HepG2 (cell line): ENCODE data around the gene CCNB1. TPM values are rescaled to one million over a fixed set of nuclear protein-coding genes. Genes with fewer than 3 reads are reported as not detected.
"Not testable (repeated sequence)": the region's sequence is repeated elsewhere in the genome, so short reads cannot be mapped to it uniquely, and the experiment has no call there.

ENCODE experiments used
- ATAC-seq: fragments of 200-7000 bp; cut with Tn5 transposase; 3 replicates; pipeline ENCODE4 v1.9.1; 2020; ENCODE audit warnings: mild to moderate bottlenecking, moderate library complexity
- BruUV-seq: library from RNA; stranded (reverse); fragments of 400-500 nt; replicated peaks from 2 replicates; lab custom pipeline; 2021; lab: Mats Ljungman, UMichigan
- CTCF ChIA-PET: fragments of 300-600 bp; formaldehyde crosslinking; extraction: SDS; loops from one replicate; lab custom pipeline; 2021; ENCODE audit warnings: low total read pairs, inconsistent platforms, low intra/inter-chr PET ratio; lab: Yijun Ruan, JAX
- POLR2A ChIA-PET: fragments of 350-600 bp; sonication (Branson Sonifier 250); formaldehyde crosslinking; loops from one replicate; lab custom pipeline; 2020; ENCODE audit warnings: antibody characterized with exemption, inconsistent platforms; lab: Yijun Ruan, JAX
- DNase-seq: peaks from one replicate; pipeline ENCODE4 v3.0.0-alpha.2; 2015; ENCODE audit warnings: low spot score
- FAIRE-seq: peaks from 3 replicates; lab custom pipeline; 2011; peaks lifted over from hg19 to GRCh38; lab: Jason Lieb, UNC
- H2AFZ ChIP-seq: one replicate; pipeline ENCODE4 v1.6.1; 2011; ENCODE audit warnings: low read length, inconsistent platforms
- H3K27ac ChIP-seq: fragments of 300-600 bp; 3 replicates; pipeline ENCODE4 v1.8.0; 2011; ENCODE audit warnings: mixed run types, mild to moderate bottlenecking, mixed read lengths, low read length, inconsistent platforms; ENCODE audit not compliant: insufficient read depth; ENCODE audit errors: extremely low read length
- H3K27me3 ChIP-seq, 2 experiments: fragments of 200-600 bp in 1 of 2; 2 replicates in 1 of 2; 3 replicates in 1 of 2; pipeline versions ENCODE4 v1.6.0 to v1.8.0; 2011; ENCODE audit warnings: low read length in 2 of 2, mild to moderate bottlenecking in 2 of 2, moderate library complexity in 2 of 2, inconsistent platforms in 1 of 2; ENCODE audit not compliant: insufficient read depth in 2 of 2, control insufficient read depth in 1 of 2
- H3K36me3 ChIP-seq, 2 experiments: fragments of 200-600 bp in 1 of 2; replicated peaks in 1 of 2; 2 replicates in 1 of 2; 3 replicates in 1 of 2; pipeline versions ENCODE4 v1.5.1 to v1.8.0; 2011; ENCODE audit warnings: low read length in 2 of 2, inconsistent platforms in 1 of 2; ENCODE audit not compliant: insufficient read depth in 2 of 2, control insufficient read depth in 1 of 2
- H3K4me1 ChIP-seq: 2 replicates; pipeline ENCODE4 v1.5.1; 2012; ENCODE audit warnings: low read length, inconsistent platforms; ENCODE audit not compliant: insufficient read depth
- H3K4me2 ChIP-seq: 2 replicates; pipeline ENCODE4 v1.6.0; 2011; ENCODE audit warnings: low read depth, low read length, inconsistent platforms
- H3K4me3 ChIP-seq, 3 experiments: fragments of 200-600 bp in 1 of 3; sonication (generic), shearing (Covaris generic) in 1 of 3; replicated peaks in 1 of 3; 2 replicates each; pipeline ENCODE4 v1.5.1; 2011 to 2016; ENCODE audit warnings: low read length in 3 of 3, inconsistent platforms in 2 of 3, low read depth in 2 of 3, mild to moderate bottlenecking in 2 of 3, control low read depth in 1 of 3, mixed read lengths in 1 of 3; ENCODE audit not compliant: insufficient read depth in 1 of 3
- H3K79me2 ChIP-seq: one replicate; pipeline ENCODE4 v1.6.1; 2011; ENCODE audit warnings: low read length, inconsistent platforms; ENCODE audit not compliant: insufficient read depth
- H3K9ac ChIP-seq: 2 replicates; pipeline ENCODE4 v1.6.0; 2011; ENCODE audit warnings: mild to moderate bottlenecking, low read depth, low read length, inconsistent platforms; ENCODE audit not compliant: insufficient read depth
- H3K9me3 ChIP-seq: 2 replicates; pipeline ENCODE4 v1.5.1; 2012; ENCODE audit warnings: mild to moderate bottlenecking, low read length
- H4K20me1 ChIP-seq: 2 replicates; pipeline ENCODE4 v1.6.0; 2011; ENCODE audit warnings: inconsistent platforms, mild to moderate bottlenecking, low read length, moderate library complexity; ENCODE audit not compliant: insufficient read depth
- ADNP ChIP-seq: sonication (generic); formaldehyde crosslinking; IDR thresholded peaks from 2 replicates; pipeline ENCODE4 v1.4.0; 2020; ENCODE audit warnings: missing genetic modification reagents
- IRF1 ChIP-seq: sonication (generic); formaldehyde crosslinking; IDR thresholded peaks from 2 replicates; pipeline ENCODE4 v1.4.0; 2020; ENCODE audit warnings: low read depth, mild to moderate bottlenecking, missing genetic modification reagents
- PHF21A ChIP-seq: sonication (generic); formaldehyde crosslinking; IDR thresholded peaks from 2 replicates; pipeline ENCODE4 v1.5.0; 2020; ENCODE audit warnings: mild to moderate bottlenecking, missing genetic modification reagents
- SNAI1 ChIP-seq: sonication (generic); formaldehyde crosslinking; IDR thresholded peaks from 2 replicates; pipeline ENCODE4 v1.5.0; 2020; ENCODE audit warnings: mild to moderate bottlenecking, missing genetic modification reagents, borderline replicate concordance
- ZNF121 ChIP-seq: sonication (generic); formaldehyde crosslinking; IDR thresholded peaks from 2 replicates; pipeline ENCODE4 v1.5.0; 2020; ENCODE audit warnings: mild to moderate bottlenecking, missing genetic modification reagents
- ZNF713 ChIP-seq: sonication (generic); formaldehyde crosslinking; IDR thresholded peaks from 2 replicates; pipeline ENCODE4 v1.4.0; 2020; ENCODE audit warnings: mild to moderate bottlenecking, missing genetic modification reagents
- WGBS: methylation state at CpG from one replicate; pipeline ENCODE4 v1.1.6; 2017; ENCODE audit warnings: low lambda C conversion rate; 5-methylcytosine and 5-hydroxymethylcytosine counted together
- in situ Hi-C: cut with HindIII; loops from 2 replicates; pipeline ENCODE4 v1.10.0; 2017; ENCODE audit warnings: low pct_unique_long_range_greater_than_20kb; ENCODE audit not compliant: extremely low pct_ligation_motif_present
- intact Hi-C: fragments of 100-400 bp; cut with micrococcal nuclease; formaldehyde crosslinking; loops from one replicate; pipeline ENCODE4 v1.10.0; 2022; ENCODE audit not compliant: unreplicated experiment
- polyA plus RNA-seq, 8 experiments: library from polyadenylated mRNA; depleted of rRNA in 3 of 8; stranded (reverse) in 7 of 8; unstranded in 1 of 8; fragments of >200 nt; fragmentation: Illumina TruSeq in 4 of 8; extraction: Trizol in 4 of 8; gene quantifications; 2 replicates each; pipeline versions ENCODE4 v1.2.1 to v1.2.3, GENCODE V29; 2011 to 2016; ENCODE audit warnings: low read depth in 4 of 8, missing spikeins in 1 of 8, mixed read lengths in 1 of 8; ENCODE audit not compliant: insufficient read depth in 1 of 8
- total RNA-seq, 5 experiments: library from RNA; depleted of rRNA; stranded (reverse); fragments of >200 nt; fragmentation: Illumina TruSeq; extraction: Trizol; gene quantifications; 2 replicates each; pipeline ENCODE4 v1.2.3, GENCODE V29; 2016; ENCODE audit warnings: low read depth in 1 of 5
- TF ChIP-seq, protein P1 (sequence below): sonication (generic); formaldehyde crosslinking; IDR thresholded peaks from 2 replicates; pipeline ENCODE4 v1.5.1; 2020; ENCODE audit warnings: mild to moderate bottlenecking, missing genetic modification reagents, moderate library complexity

The CCNB1 gene
- total and polyA plus RNA-seq, 2 of the 13 experiments (the other 11 are each of a cell fraction or from before 2014, with no cell fraction given) = 82.3 to 316 TPM

GRCh38 chr5:69219939-69220338 is 53.0 kb downstream of the CCNB1 start:
- intact Hi-C loops = loop anchor here (5.0 kb wide), 1 partner anchor 128 kb away; the partner anchor contains the start of gene SLC30A5
- TF ChIP-seq ZNF121 (CRISPR knock-in tag) (peak; percentile 82), ZNF713 (CRISPR knock-in tag) (no peak), ADNP (CRISPR knock-in tag) (0 out of 2 replicates have a peak, but pooled peaks have one; percentile 14), SNAI1 (CRISPR knock-in tag) (no peak), IRF1 (no peak), PHF21A (no peak)
- no peaks in the 10 kb centered on the region for H4K20me1 ChIP-seq

GRCh38 chr5:69220371-69220770 is 53.4 kb downstream of the CCNB1 start:
- Histone ChIP-seq H3K79me2 (peaks cover 30% of the 10 kb centered on the region), H3K4me1 (peaks cover 72% of the 10 kb centered on the region)
- ATAC-seq, DNase-seq, H3K4me3 ChIP-seq, H3K27me3 ChIP-seq, H3K27ac ChIP-seq, BruUV-seq, H2AFZ ChIP-seq, FAIRE-seq, in situ Hi-C loops, H3K4me2 ChIP-seq, H4K20me1 ChIP-seq, H3K9me3 ChIP-seq, H3K9ac ChIP-seq, H3K36me3 ChIP-seq, intact Hi-C loops, CTCF ChIA-PET: not testable (repeated sequence)
- WGBS = 81% methylated on average over 12 of the region's 18 CpGs
- TF ChIP-seq, protein P1, sequence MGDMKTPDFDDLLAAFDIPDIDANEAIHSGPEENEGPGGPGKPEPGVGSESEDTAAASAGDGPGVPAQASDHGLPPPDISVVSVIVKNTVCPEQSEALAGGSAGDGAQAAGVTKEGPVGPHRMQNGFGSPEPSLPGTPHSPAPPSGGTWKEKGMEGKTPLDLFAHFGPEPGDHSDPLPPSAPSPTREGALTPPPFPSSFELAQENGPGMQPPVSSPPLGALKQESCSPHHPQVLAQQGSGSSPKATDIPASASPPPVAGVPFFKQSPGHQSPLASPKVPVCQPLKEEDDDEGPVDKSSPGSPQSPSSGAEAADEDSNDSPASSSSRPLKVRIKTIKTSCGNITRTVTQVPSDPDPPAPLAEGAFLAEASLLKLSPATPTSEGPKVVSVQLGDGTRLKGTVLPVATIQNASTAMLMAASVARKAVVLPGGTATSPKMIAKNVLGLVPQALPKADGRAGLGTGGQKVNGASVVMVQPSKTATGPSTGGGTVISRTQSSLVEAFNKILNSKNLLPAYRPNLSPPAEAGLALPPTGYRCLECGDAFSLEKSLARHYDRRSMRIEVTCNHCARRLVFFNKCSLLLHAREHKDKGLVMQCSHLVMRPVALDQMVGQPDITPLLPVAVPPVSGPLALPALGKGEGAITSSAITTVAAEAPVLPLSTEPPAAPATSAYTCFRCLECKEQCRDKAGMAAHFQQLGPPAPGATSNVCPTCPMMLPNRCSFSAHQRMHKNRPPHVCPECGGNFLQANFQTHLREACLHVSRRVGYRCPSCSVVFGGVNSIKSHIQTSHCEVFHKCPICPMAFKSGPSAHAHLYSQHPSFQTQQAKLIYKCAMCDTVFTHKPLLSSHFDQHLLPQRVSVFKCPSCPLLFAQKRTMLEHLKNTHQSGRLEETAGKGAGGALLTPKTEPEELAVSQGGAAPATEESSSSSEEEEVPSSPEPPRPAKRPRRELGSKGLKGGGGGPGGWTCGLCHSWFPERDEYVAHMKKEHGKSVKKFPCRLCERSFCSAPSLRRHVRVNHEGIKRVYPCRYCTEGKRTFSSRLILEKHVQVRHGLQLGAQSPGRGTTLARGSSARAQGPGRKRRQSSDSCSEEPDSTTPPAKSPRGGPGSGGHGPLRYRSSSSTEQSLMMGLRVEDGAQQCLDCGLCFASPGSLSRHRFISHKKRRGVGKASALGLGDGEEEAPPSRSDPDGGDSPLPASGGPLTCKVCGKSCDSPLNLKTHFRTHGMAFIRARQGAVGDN = peak; percentile 47
- POLR2A ChIA-PET = interaction anchor here (1.4 kb wide), 1 partner anchor 14 kb away, joined by 5 read pairs; the partner anchor contains the start of gene CDK7

More at GRCh38 chr5:69219939-69220338, 53.0 kb downstream of the CCNB1 start:
- in situ Hi-C loops = no loop called here
- Histone ChIP-seq H3K27me3 (no peaks in the 10 kb centered on the region; a peak in 1 of 5 replicates), H3K4me1 (peaks cover 68% of the 10 kb centered on the region), H3K4me3 (no peak overlapping the region), H3K4me2 (peak overlapping the region; percentile 71; the same call in 1 of the 2 replicates), H3K9ac (no peak overlapping the region), H3K79me2 (peaks cover 30% of the 10 kb centered on the region), H3K27ac (peak overlapping the region; percentile 97), H2AFZ (no peak overlapping the region), H3K9me3 (no peaks in the 10 kb centered on the region), H3K36me3 (no peaks in the 10 kb centered on the region)
- no peak for DNase-seq
- ChIA-PET POLR2A (interaction anchor here (1.4 kb wide), 1 partner anchor 15 kb away, joined by 5 read pairs; the partner anchor contains the start of gene CDK7), CTCF (no interaction called here)
- no peak for ATAC-seq
- no peak for FAIRE-seq
- no TSS peak for BruUV-seq
